Liver (tissue), 9 donors: ENCODE data around the gene SEC22C. TPM values are rescaled to one million over a fixed set of nuclear protein-coding genes. Genes with fewer than 3 reads are reported as not detected.

Experiments
- DNase-seq: peaks from one replicate; pipeline ENCODE4 v3.0.0-alpha.2; 2017; ENCODE audit warnings: low spot score
- H3K27ac ChIP-seq, 2 donors: one replicate each; pipeline ENCODE4 v1.7.0; 2013; ENCODE audit warnings: inconsistent platforms in 2 of 2, low read length in 2 of 2, control low read depth in 1 of 2, low read depth in 1 of 2, mild to moderate bottlenecking in 1 of 2
- H3K27me3 ChIP-seq, 4 donors: one replicate each; pipeline versions ENCODE4 v1.6.1 to v1.7.0; 2013; ENCODE audit warnings: low read length in 3 of 4, inconsistent platforms in 1 of 4, mild to moderate bottlenecking in 1 of 4, moderate library complexity in 1 of 4; ENCODE audit not compliant: control insufficient read depth in 4 of 4, insufficient read depth in 4 of 4
- H3K36me3 ChIP-seq, 4 donors: one replicate each; pipeline versions ENCODE4 v1.6.1 to v1.7.0; 2013; ENCODE audit warnings: low read length in 3 of 4, mild to moderate bottlenecking in 3 of 4, low read depth in 1 of 4, moderate library complexity in 1 of 4; ENCODE audit not compliant: control insufficient read depth in 4 of 4, insufficient read depth in 3 of 4
- H3K4me1 ChIP-seq, 4 donors: one replicate each; pipeline versions ENCODE4 v1.6.1 to v1.7.0; 2013; ENCODE audit warnings: low read length in 3 of 4, mild to moderate bottlenecking in 3 of 4, moderate library complexity in 1 of 4; ENCODE audit not compliant: control insufficient read depth in 4 of 4, insufficient read depth in 4 of 4
- H3K4me3 ChIP-seq, 3 donors: one replicate each; pipeline versions ENCODE4 v1.6.1 to v1.7.0; 2013; ENCODE audit warnings: low read length in 3 of 3, control low read depth in 1 of 3, low read depth in 1 of 3, mild to moderate bottlenecking in 1 of 3
- H3K9ac ChIP-seq, 2 donors: one replicate each; pipeline ENCODE4 v1.7.0; 2013; ENCODE audit warnings: low read length in 2 of 2, mild to moderate bottlenecking in 2 of 2, moderate library complexity in 2 of 2, control low read depth in 1 of 2, low read depth in 1 of 2
- H3K9me3 ChIP-seq, 4 donors: one replicate each; pipeline versions ENCODE4 v1.6.1 to v1.7.0; 2013; ENCODE audit warnings: low read length in 3 of 4; ENCODE audit not compliant: control insufficient read depth in 4 of 4
- ATF3 ChIP-seq: IDR thresholded peaks from 2 replicates; pipeline ENCODE4 v1.6.1; 2016; ENCODE audit warnings: antibody characterized with exemption
- CTCF ChIP-seq: fragments of 150-350 bp; IDR thresholded peaks from 2 replicates; pipeline ENCODE4 v1.5.1; 2017; ENCODE audit warnings: improper control_type of control experiment, low read depth, low read length; ENCODE audit not compliant: missing input control
- FOXA1 ChIP-seq: IDR thresholded peaks from 2 replicates; pipeline ENCODE4 v1.6.1; 2016; ENCODE audit warnings: antibody characterized with exemption
- FOXA2 ChIP-seq: IDR thresholded peaks from 2 replicates; pipeline ENCODE4 v1.6.1; 2016; ENCODE audit warnings: antibody characterized with exemption
- GABPA ChIP-seq, 2 donors: IDR thresholded peaks in 1 of 2; conservative IDR thresholded peaks in 1 of 2; 2 replicates each; pipeline ENCODE4 v1.6.1; 2016; ENCODE audit warnings: antibody characterized with exemption in 2 of 2, mild to moderate bottlenecking in 1 of 2, moderate library complexity in 1 of 2
- HNF4A ChIP-seq, 2 donors: conservative IDR thresholded peaks; 2 replicates each; pipeline ENCODE4 v1.6.1; 2016; ENCODE audit warnings: antibody characterized with exemption in 2 of 2, mild to moderate bottlenecking in 2 of 2
- RAD21 ChIP-seq, 2 donors: IDR thresholded peaks; 2 replicates each; pipeline ENCODE4 v1.6.1; 2016; ENCODE audit warnings: antibody characterized with exemption in 2 of 2, mild to moderate bottlenecking in 2 of 2
- REST ChIP-seq: IDR thresholded peaks from 2 replicates; pipeline ENCODE4 v1.6.1; 2016; ENCODE audit warnings: antibody characterized with exemption, mild to moderate bottlenecking
- RXRA ChIP-seq, 2 donors: IDR thresholded peaks; 2 replicates each; pipeline ENCODE4 v1.6.1; 2017 to 2018; ENCODE audit warnings: antibody characterized with exemption in 2 of 2, mild to moderate bottlenecking in 1 of 2
- SP1 ChIP-seq: IDR thresholded peaks from 2 replicates; pipeline ENCODE4 v1.6.1; 2018; ENCODE audit warnings: antibody characterized with exemption, mild to moderate bottlenecking
- WGBS: extraction: QIAGEN DNeasy Blood & Tissue Kit; methylation state at CpG from one replicate; pipeline ENCODE4 v1.1.7; 2013; 5-methylcytosine and 5-hydroxymethylcytosine counted together
- polyA plus RNA-seq, 2 donors: library from polyadenylated mRNA; stranded (reverse) in 1 of 2; unstranded in 1 of 2; fragments of 200-250 nt in 1 of 2; fragments of >200 nt in 1 of 2; fragmentation: Nextera tagmentation in 1 of 2; extraction: Ambion mirVana in 1 of 2; gene quantifications; one replicate each; pipeline versions ENCODE4 v1.2.1 to v1.2.3, GENCODE V29; 2013 to 2015
- total RNA-seq, 2 donors: library from RNA; depleted of rRNA; stranded (reverse); fragments of >200 nt; gene quantifications; one replicate each; pipeline ENCODE4 v1.2.3, GENCODE V29; 2014
- donor health status: healthy.
- donor health status: healthy.
- donor health status: healthy.
- donor health status: healthy.
- donor health status: healthy.

SEC22C gene
- total and polyA plus RNA-seq, 4 donors = 14.5 to 48.5 (median 17.8) TPM

- H3K4me1 ChIP-seq = peaks cover 0 to 17% (median 8%) of the 10 kb centered on the region in 4 donors
- no peak overlapping the region for H3K4me3 ChIP-seq
- WGBS = 91% methylated on average over 6 of the region's 6 CpGs
- no peak overlapping the region for H3K27ac ChIP-seq
- no peaks in the 10 kb centered on the region for H3K9me3 ChIP-seq
- no peaks in the 10 kb centered on the region for H3K27me3 ChIP-seq
- no peak for TF ChIP-seq HNF4A (conservative IDR thresholded peaks at IDR 0.05)
- TF ChIP-seq REST = no peak
- TF ChIP-seq RXRA (IDR thresholded peaks at IDR 0.05) = no peak
- DNase-seq = no peak
- no peaks in the 10 kb centered on the region for H3K36me3 ChIP-seq
- H3K9ac ChIP-seq = no peak overlapping the region
Measured at GRCh38 chr3:42513521-42513920, 68.2 kb downstream of the SEC22C start.

GRCh38 chr3:42513121-42513520 lies 68.6 kb downstream of the SEC22C start:
- no peak for TF ChIP-seq HNF4A (conservative IDR thresholded peaks at IDR 0.05)
- no peak for TF ChIP-seq RXRA (IDR thresholded peaks at IDR 0.05)
- no peak for TF ChIP-seq SP1
- TF ChIP-seq CTCF = no peak
- no peak for TF ChIP-seq RAD21 (IDR thresholded peaks at IDR 0.05)
- TF ChIP-seq FOXA1 = no peak
- no peak for TF ChIP-seq ATF3
- no peak for TF ChIP-seq FOXA2
- H3K9ac ChIP-seq = no peak overlapping the region
- H3K36me3 ChIP-seq = no peaks in the 10 kb centered on the region
- H3K9me3 ChIP-seq = no peaks in the 10 kb centered on the region
- 91% methylated on average over 3 of the region's 3 CpGs for WGBS
- no peak for DNase-seq
- no peak overlapping the region for H3K4me3 ChIP-seq
- H3K27me3 ChIP-seq = no peaks in the 10 kb centered on the region
- peaks cover 0 to 17% (median 8%) of the 10 kb centered on the region in 4 donors for H3K4me1 ChIP-seq
- no peak overlapping the region for H3K27ac ChIP-seq

GRCh38 chr3:42511736-42512135 lies 70.0 kb downstream of the SEC22C start:
- Histone ChIP-seq H3K4me1 (peaks cover 0 to 10% (median under 1%) of the 10 kb centered on the region in 4 donors), H3K9me3 (no peaks in the 10 kb centered on the region), H3K27me3 (no peaks in the 10 kb centered on the region), H3K36me3 (no peaks in the 10 kb centered on the region), H3K4me3 (no peak overlapping the region), H3K9ac (no peak overlapping the region), H3K27ac (peak overlapping the region in 1 of 2 donors; percentile 15)
- no peak for DNase-seq
- TF ChIP-seq GABPA (IDR thresholded peaks at IDR 0.05 in 1 of 2, conservative IDR thresholded peaks at IDR 0.05 in 1 of 2) = no peak
- 78% methylated on average over 2 of the region's 2 CpGs for WGBS
